Measurements from ENCODE around the gene DOCK3. TPM values are rescaled to one million over a fixed set of nuclear protein-coding genes. Genes with fewer than 3 reads are reported as not detected.
A peak's percentile ranks its signal among the peaks of the same experiment; 100 is the strongest.

Gene DOCK3
- total RNA-seq, 2 experiments from 2014 or later = 2.5 to 2.6 TPM

GRCh38 chr3:51337666-51338065 lies 662.9 kb downstream of the DOCK3 start:
- Mint-ChIP-seq H3K9me3 (ENCODE audit: low read depth) (no peaks in the 10 kb centered on the region), H3K4me1 (no peaks in the 10 kb centered on the region), H3K27me3 (no peaks in the 10 kb centered on the region), H3K27ac (no peak overlapping the region), H3K36me3 (ENCODE audit: low read depth) (peaks cover 2% of the 10 kb centered on the region), H3K4me3 (no peak overlapping the region)
- CTCF ChIA-PET = no interaction called here
- no peak for DNase-seq
- ATAC-seq = no peak
- POLR2A ChIA-PET = interaction anchor here (0.6 kb wide), 1 partner anchor 660 kb away, joined by 3 read pairs; no protein-coding TSS in a partner anchor
- intact Hi-C loops (cut with DNase I, micrococcal nuclease) = no loop called here

GRCh38 chr3:51338632-51339031 lies 663.9 kb downstream of the DOCK3 start:
- ATAC-seq (no peak), DNase-seq (no peak)
- Mint-ChIP-seq H3K4me3 (no peak overlapping the region), H3K36me3 (ENCODE audit: low read depth) (peaks cover 2% of the 10 kb centered on the region), H3K27ac (no peak overlapping the region), H3K4me1 (no peaks in the 10 kb centered on the region), H3K27me3 (no peaks in the 10 kb centered on the region), H3K9me3 (ENCODE audit: low read depth) (no peaks in the 10 kb centered on the region)
- ChIA-PET POLR2A (no interaction called here), CTCF (no interaction called here)
- intact Hi-C loops (cut with DNase I, micrococcal nuclease) = no loop called here

- peak; percentile 49 for ATAC-seq
- Mint-ChIP-seq H3K27ac (no peak overlapping the region), H3K27me3 (no peaks in the 10 kb centered on the region), H3K4me1 (no peaks in the 10 kb centered on the region), H3K4me3 (no peak overlapping the region), H3K36me3 (ENCODE audit: low read depth) (peaks cover 2% of the 10 kb centered on the region), H3K9me3 (ENCODE audit: low read depth) (no peaks in the 10 kb centered on the region)
- DNase-seq = peak; percentile 12
- intact Hi-C loops (cut with DNase I, micrococcal nuclease) = no loop called here
- CTCF ChIA-PET = interaction anchor here (0.9 kb wide), 1 partner anchor 404 kb away, joined by 3 read pairs; no protein-coding TSS in a partner anchor
- POLR2A ChIA-PET = no interaction called here
Observed at GRCh38 chr3:51340013-51340829, 665.5 kb downstream of the DOCK3 start.

- DNase-seq (no peak), ATAC-seq (no peak)
- Mint-ChIP-seq H3K4me1 (no peaks in the 10 kb centered on the region), H3K27ac (no peak overlapping the region), H3K36me3 (ENCODE audit: low read depth) (peaks cover 2% of the 10 kb centered on the region), H3K9me3 (ENCODE audit: low read depth) (no peaks in the 10 kb centered on the region), H3K4me3 (no peak overlapping the region), H3K27me3 (no peaks in the 10 kb centered on the region)
- intact Hi-C loops (cut with DNase I, micrococcal nuclease) = no loop called here
- CTCF ChIA-PET = interaction anchor here (0.8 kb wide), 1 partner anchor 10 kb away, joined by 4 read pairs; no protein-coding TSS in a partner anchor
- POLR2A ChIA-PET = no interaction called here
Observed at GRCh38 chr3:51340989-51341636, 666.4 kb downstream of the DOCK3 start.

GRCh38 chr3:51343918-51344687 lies 669.4 kb downstream of the DOCK3 start:
- Mint-ChIP-seq H3K27ac (no peak overlapping the region), H3K36me3 (ENCODE audit: low read depth) (peaks cover 2% of the 10 kb centered on the region), H3K4me1 (no peaks in the 10 kb centered on the region), H3K9me3 (ENCODE audit: low read depth) (no peaks in the 10 kb centered on the region), H3K27me3 (no peaks in the 10 kb centered on the region), H3K4me3 (no peak overlapping the region)
- DNase-seq (no peak), ATAC-seq (no peak)
- ChIA-PET POLR2A (no interaction called here), CTCF (no interaction called here)
- intact Hi-C loops (cut with DNase I, micrococcal nuclease) = no loop called here

- ATAC-seq = no peak
- H3K4me3 Mint-ChIP-seq = no peak overlapping the region
- DNase-seq = no peak
- H3K9me3 Mint-ChIP-seq (ENCODE audit: low read depth) = no peaks in the 10 kb centered on the region
- H3K36me3 Mint-ChIP-seq (ENCODE audit: low read depth) = no peaks in the 10 kb centered on the region
- ChIA-PET POLR2A (no interaction called here), CTCF (no interaction called here)
- no peaks in the 10 kb centered on the region for H3K4me1 Mint-ChIP-seq
- H3K27ac Mint-ChIP-seq = no peak overlapping the region
- intact Hi-C loops (cut with DNase I, micrococcal nuclease) = no loop called here
- H3K27me3 Mint-ChIP-seq = no peaks in the 10 kb centered on the region
Observed at GRCh38 chr3:51350751-51351150, 676.0 kb downstream of the DOCK3 start.

- Mint-ChIP-seq H3K4me1 (no peaks in the 10 kb centered on the region), H3K27me3 (no peaks in the 10 kb centered on the region), H3K4me3 (no peak overlapping the region), H3K9me3 (ENCODE audit: low read depth) (no peaks in the 10 kb centered on the region), H3K36me3 (ENCODE audit: low read depth) (no peaks in the 10 kb centered on the region), H3K27ac (no peak overlapping the region)
- CTCF ChIA-PET = no interaction called here
- intact Hi-C loops (cut with DNase I, micrococcal nuclease) = no loop called here
- POLR2A ChIA-PET = no interaction called here
- DNase-seq (no peak), ATAC-seq (no peak)
Observed at GRCh38 chr3:51353131-51353530, 678.4 kb downstream of the DOCK3 start.

- Mint-ChIP-seq H3K4me1 (no peaks in the 10 kb centered on the region), H3K27ac (no peak overlapping the region), H3K9me3 (ENCODE audit: low read depth) (no peaks in the 10 kb centered on the region), H3K36me3 (ENCODE audit: low read depth) (no peaks in the 10 kb centered on the region), H3K4me3 (no peak overlapping the region), H3K27me3 (no peaks in the 10 kb centered on the region)
- ATAC-seq (no peak), DNase-seq (no peak)
- ChIA-PET CTCF (no interaction called here), POLR2A (no interaction called here)
- intact Hi-C loops (cut with DNase I, micrococcal nuclease) = no loop called here
Observed at GRCh38 chr3:51353691-51354090, 679.0 kb downstream of the DOCK3 start.

GRCh38 chr3:51354172-51354571 lies 679.4 kb downstream of the DOCK3 start:
- H3K4me1 Mint-ChIP-seq = no peaks in the 10 kb centered on the region
- ChIA-PET CTCF (no interaction called here), POLR2A (no interaction called here)
- no peak overlapping the region for H3K27ac Mint-ChIP-seq
- no peaks in the 10 kb centered on the region for H3K27me3 Mint-ChIP-seq
- no peak overlapping the region for H3K4me3 Mint-ChIP-seq
- DNase-seq = no peak
- intact Hi-C loops (cut with DNase I, micrococcal nuclease) = no loop called here
- H3K9me3 Mint-ChIP-seq (ENCODE audit: low read depth) = no peaks in the 10 kb centered on the region
- ATAC-seq = no peak
- no peaks in the 10 kb centered on the region for H3K36me3 Mint-ChIP-seq (ENCODE audit: low read depth)

GRCh38 chr3:51354731-51355615 lies 680.2 kb downstream of the DOCK3 start:
- intact Hi-C loops (cut with DNase I, micrococcal nuclease) = no loop called here
- no peak for ATAC-seq
- Mint-ChIP-seq H3K9me3 (ENCODE audit: low read depth) (no peaks in the 10 kb centered on the region), H3K27me3 (no peaks in the 10 kb centered on the region), H3K36me3 (ENCODE audit: low read depth) (no peaks in the 10 kb centered on the region), H3K4me3 (no peak overlapping the region), H3K4me1 (no peaks in the 10 kb centered on the region), H3K27ac (no peak overlapping the region)
- ChIA-PET POLR2A (no interaction called here), CTCF (interaction anchor here (0.7 kb wide), 1 partner anchor 653 kb away, joined by 3 read pairs; no protein-coding TSS in a partner anchor)
- DNase-seq = no peak

- ATAC-seq (no peak), DNase-seq (no peak)
- H3K36me3 Mint-ChIP-seq (ENCODE audit: low read depth) = no peaks in the 10 kb centered on the region
- intact Hi-C loops (cut with DNase I, micrococcal nuclease) = no loop called here
- no peaks in the 10 kb centered on the region for H3K27me3 Mint-ChIP-seq
- H3K27ac Mint-ChIP-seq = no peak overlapping the region
- POLR2A ChIA-PET = no interaction called here
- CTCF ChIA-PET = interaction anchor here (0.7 kb wide), 2 partner anchors 481 to 654 kb away, joined by 3 read pairs; no protein-coding TSS in a partner anchor
- H3K4me1 Mint-ChIP-seq = no peaks in the 10 kb centered on the region
- no peaks in the 10 kb centered on the region for H3K9me3 Mint-ChIP-seq (ENCODE audit: low read depth)
- H3K4me3 Mint-ChIP-seq = no peak overlapping the region
Observed at GRCh38 chr3:51355891-51356578, 681.3 kb downstream of the DOCK3 start.
